Measurements from ENCODE around the gene TOP3B. TPM values are rescaled to one million over a fixed set of nuclear protein-coding genes. Genes with fewer than 3 reads are reported as not detected.

Gene TOP3B
- total RNA-seq, 1 donor from 2014 or later, result 27.9 TPM

DNA sequence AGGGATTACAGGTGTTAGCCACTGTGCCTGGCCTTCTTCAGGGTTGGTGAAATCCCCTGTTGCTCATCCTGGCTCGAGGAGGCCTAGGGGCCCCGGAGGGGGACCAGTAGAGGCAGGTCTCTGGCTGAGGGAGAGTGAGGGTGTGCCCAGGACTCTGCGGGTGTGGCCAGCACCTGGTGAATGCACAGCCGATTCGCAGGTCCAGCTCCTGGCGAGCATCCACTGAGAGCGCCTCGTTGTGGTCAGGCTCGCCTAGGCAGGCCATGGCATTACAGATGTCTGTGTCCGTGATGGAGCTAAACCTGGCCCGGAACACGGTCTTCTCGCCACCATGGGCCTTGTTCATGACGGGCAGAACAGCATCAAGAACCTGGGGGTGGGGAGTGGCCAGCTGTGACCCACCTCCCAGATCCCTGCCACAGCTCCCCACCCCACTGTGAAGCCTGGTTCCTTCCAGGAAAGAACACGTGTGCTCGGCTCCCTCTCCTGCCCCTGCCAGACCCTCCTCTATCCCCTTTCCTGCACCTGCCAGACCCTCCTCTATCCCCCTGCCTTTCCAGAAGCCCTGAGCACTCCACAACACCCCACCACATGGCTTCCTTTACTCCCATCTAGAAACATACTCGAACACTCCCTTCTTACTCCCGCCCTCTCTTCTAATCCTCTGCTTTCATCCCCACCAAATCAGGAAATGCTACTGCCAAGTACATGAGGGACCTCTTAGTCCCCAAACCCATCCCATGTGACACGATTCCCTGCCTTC is 12.4 kb downstream of the TOP3B start:
- Histone ChIP-seq H3K36me3 (ENCODE audit: control insufficient read depth, insufficient read depth, low read length) (peaks cover 44% of the 10 kb centered on the region), H3K27me3 (ENCODE audit: control insufficient read depth, insufficient read depth, low read length) (no peaks in the 10 kb centered on the region), H3K4me3 (ENCODE audit: low read depth, low read length) (no peak overlapping the region)
- DNase-seq (ENCODE audit: low read depth) (peak; percentile 51), FAIRE-seq (peak; percentile 76)
- TF ChIP-seq, protein P1, sequence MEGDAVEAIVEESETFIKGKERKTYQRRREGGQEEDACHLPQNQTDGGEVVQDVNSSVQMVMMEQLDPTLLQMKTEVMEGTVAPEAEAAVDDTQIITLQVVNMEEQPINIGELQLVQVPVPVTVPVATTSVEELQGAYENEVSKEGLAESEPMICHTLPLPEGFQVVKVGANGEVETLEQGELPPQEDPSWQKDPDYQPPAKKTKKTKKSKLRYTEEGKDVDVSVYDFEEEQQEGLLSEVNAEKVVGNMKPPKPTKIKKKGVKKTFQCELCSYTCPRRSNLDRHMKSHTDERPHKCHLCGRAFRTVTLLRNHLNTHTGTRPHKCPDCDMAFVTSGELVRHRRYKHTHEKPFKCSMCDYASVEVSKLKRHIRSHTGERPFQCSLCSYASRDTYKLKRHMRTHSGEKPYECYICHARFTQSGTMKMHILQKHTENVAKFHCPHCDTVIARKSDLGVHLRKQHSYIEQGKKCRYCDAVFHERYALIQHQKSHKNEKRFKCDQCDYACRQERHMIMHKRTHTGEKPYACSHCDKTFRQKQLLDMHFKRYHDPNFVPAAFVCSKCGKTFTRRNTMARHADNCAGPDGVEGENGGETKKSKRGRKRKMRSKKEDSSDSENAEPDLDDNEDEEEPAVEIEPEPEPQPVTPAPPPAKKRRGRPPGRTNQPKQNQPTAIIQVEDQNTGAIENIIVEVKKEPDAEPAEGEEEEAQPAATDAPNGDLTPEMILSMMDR (IDR thresholded peaks at IDR 0.05; ENCODE audit: insufficient read depth, low read length, severe bottlenecking), result no peak

DNA sequence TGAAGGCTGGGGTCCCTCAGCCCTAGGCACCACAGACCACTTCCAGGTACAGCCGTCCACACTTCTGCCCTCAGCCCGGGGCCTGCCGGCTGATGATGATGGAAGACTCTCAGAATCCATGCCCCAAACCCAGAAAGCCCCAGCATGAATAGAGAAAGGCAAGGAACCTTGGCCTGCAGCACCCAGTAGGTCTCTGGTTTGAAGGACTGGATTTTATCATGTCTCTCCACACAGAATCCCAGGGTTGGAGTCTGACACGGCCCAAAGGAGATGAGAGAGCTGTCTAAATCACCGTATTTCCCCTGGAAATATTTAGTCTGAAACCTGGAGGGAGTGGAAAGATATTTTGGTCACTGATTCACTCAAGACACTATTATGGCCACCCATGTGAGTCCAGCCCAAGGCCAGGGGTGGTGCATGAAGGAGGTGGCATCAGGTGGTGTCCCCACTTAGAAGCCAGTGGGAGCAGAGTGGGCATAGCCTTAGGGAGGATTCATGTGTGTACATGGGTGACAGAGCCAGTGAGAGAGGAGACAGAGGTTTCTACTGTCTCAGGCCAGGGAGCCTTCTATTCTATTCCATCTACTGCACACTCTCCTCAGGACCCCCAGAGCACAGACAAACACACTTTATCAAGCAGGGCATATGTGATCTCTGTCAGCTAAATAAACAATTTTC is 14.0 kb downstream of the TOP3B start:
- Histone ChIP-seq H3K4me3 (ENCODE audit: low read depth, low read length) (no peak overlapping the region), H3K27me3 (ENCODE audit: control insufficient read depth, insufficient read depth, low read length) (no peaks in the 10 kb centered on the region), H3K36me3 (ENCODE audit: control insufficient read depth, insufficient read depth, low read length) (peaks cover 36% of the 10 kb centered on the region)
- DNase-seq (ENCODE audit: low read depth), result no peak
- TF ChIP-seq, protein P1 (IDR thresholded peaks at IDR 0.05; ENCODE audit: insufficient read depth, low read length, severe bottlenecking), result no peak
- no peak for FAIRE-seq

DNA sequence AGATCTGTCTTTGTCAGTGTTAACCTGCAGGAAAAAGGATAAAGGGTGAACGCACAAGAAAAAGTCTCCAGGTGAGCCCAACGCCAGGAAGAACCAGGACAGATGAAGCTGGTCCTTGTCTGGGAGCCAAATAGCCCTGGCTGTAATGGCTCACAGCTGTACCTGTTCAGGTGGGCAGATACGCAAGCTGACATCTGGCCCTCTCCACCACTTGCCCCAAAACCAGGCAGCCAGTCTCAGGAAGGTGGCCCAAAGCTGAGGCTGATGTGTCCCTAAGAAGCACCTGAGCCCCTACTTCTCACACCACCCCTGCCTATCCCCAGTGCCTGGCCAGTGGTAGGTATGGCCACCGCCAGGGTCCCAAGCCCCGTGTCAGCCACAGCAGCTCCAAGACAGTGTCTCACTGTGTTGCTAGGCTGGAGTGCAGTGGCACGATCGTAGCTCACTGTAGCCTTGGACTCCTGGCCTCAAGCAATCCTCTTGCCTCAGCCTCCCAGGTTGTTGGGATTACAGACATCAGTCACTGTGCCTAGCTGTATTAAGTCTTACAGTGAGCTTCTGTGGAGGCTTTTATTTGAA is 14.8 kb downstream of the TOP3B start:
- TF ChIP-seq, protein P1 (IDR thresholded peaks at IDR 0.05; ENCODE audit: insufficient read depth, low read length, severe bottlenecking), result no peak
- no peak overlapping the region for H3K4me3 ChIP-seq (ENCODE audit: low read depth, low read length)
- no peak for DNase-seq (ENCODE audit: low read depth)
- peaks cover 32% of the 10 kb centered on the region for H3K36me3 ChIP-seq (ENCODE audit: control insufficient read depth, insufficient read depth, low read length)
- H3K27me3 ChIP-seq (ENCODE audit: control insufficient read depth, insufficient read depth, low read length), result no peaks in the 10 kb centered on the region
- FAIRE-seq, result peak; percentile 66

DNA sequence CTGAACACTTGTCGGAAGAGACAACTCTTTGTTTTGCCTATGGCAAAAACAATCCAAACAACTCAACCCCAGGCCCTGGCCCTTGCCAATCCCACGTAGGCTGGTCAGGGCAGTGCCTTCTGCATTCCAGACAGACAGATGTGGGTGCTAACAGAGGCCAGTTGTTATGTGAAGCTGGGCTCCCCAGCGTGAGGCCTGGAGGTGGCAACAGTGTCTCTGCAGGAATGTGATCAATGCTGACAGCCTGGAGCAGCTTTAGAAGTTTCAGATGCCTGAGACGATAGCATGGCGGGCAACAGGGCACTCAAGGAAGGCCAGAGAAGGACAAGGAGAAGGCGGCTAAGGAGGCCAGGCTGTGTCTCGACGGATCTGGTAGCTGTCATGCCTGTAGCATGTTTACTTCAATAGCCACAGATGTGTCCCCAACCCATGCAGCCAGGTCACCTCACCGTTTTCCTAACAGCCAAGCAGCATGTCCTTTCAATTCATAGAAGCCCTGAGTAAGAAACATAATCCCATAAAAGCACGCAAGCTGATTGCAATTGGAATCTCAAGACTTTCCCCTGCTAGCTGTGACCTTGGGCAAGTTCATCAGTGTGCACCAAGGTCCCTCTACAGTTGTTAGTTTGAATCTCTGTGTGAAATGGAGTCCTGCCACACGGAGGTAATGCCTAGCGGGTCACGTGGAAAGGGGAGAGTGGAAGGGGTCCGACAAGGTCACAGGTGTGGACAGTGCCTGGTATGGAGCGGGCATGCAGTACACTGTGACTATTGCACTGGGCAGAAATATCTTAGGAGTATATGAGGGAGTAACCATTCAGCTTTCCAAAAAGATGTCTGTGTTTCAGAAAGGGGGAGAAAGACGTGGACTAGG is 15.7 kb downstream of the TOP3B start:
- H3K36me3 ChIP-seq (ENCODE audit: control insufficient read depth, insufficient read depth, low read length), result peaks cover 34% of the 10 kb centered on the region
- no peak for DNase-seq (ENCODE audit: low read depth)
- H3K27me3 ChIP-seq (ENCODE audit: control insufficient read depth, insufficient read depth, low read length), result no peaks in the 10 kb centered on the region
- no peak overlapping the region for H3K4me3 ChIP-seq (ENCODE audit: low read depth, low read length)
- FAIRE-seq, result peak; percentile 28
- TF ChIP-seq, protein P1 (IDR thresholded peaks at IDR 0.05; ENCODE audit: insufficient read depth, low read length, severe bottlenecking), result no peak

DNA sequence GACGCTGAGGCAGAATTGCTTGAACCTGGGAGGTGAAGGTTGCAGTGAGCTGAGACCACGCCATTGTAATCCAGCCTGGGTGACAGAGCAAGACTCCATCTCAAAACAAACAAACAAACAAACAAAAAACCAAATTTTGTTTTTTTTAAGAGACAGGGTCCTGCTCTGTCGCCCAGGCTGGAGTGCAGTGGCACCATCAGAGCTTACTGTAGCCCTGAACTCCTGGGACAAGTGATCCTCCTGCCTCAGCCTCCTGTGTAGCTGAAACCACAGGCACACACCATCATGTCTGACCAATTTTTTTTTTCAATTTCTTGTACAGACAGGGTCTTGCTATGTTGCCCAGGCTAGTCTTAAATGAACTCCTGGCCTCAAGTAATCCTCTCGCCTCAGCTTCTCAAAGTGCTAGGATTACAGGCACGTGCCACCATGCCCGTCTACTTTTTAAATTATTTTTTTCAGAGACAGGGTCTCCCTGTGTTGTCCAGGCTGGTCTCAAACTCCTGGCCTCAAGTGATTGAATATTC is 16.8 kb downstream of the TOP3B start:
- DNase-seq (ENCODE audit: low read depth) (no peak), FAIRE-seq (no peak)
- no peaks in the 10 kb centered on the region for H3K27me3 ChIP-seq (ENCODE audit: control insufficient read depth, insufficient read depth, low read length)
- no peak overlapping the region for H3K4me3 ChIP-seq (ENCODE audit: low read depth, low read length)
- peaks cover 27% of the 10 kb centered on the region for H3K36me3 ChIP-seq (ENCODE audit: control insufficient read depth, insufficient read depth, low read length)
- TF ChIP-seq, protein P1 (IDR thresholded peaks at IDR 0.05; ENCODE audit: insufficient read depth, low read length, severe bottlenecking), result no peak

Data from bronchial epithelial cell (primary cell).